GM12878 (cell line): ENCODE measurements around the gene FAR1. TPM values are rescaled to one million over a fixed set of nuclear protein-coding genes. Genes with fewer than 3 reads are reported as not detected.

Experiments used
- ATAC-seq: fragments of 200-7000 bp; cut with Tn5 transposase; 3 replicates; pipeline ENCODE4 v1.9.1; 2020; ENCODE audit warnings: mild to moderate bottlenecking, moderate library complexity
- BruUV-seq: library from RNA; stranded (reverse); fragments of 400-500 nt; replicated peaks from 2 replicates; lab custom pipeline; 2021; lab: Mats Ljungman, UMichigan
- CTCF ChIA-PET: fragments of 300-600 bp; sonication (Branson Sonifier 250); formaldehyde crosslinking; extraction: SDS; loops from one replicate; lab custom pipeline; 2021; ENCODE audit warnings: inconsistent platforms; lab: Yijun Ruan, JAX
- POLR2A ChIA-PET: fragments of 350-600 bp; formaldehyde crosslinking; extraction: SDS; loops from one replicate; lab custom pipeline; 2021; ENCODE audit warnings: inconsistent platforms; lab: Charles Lee
- RAD21 ChIA-PET: fragments of 300-600 bp; sonication (Branson Sonifier 250); formaldehyde crosslinking; loops from one replicate; lab custom pipeline; 2023; ENCODE audit warnings: antibody characterized with exemption; ENCODE audit not compliant: unreplicated experiment; lab: Charles Lee
- SMC1A ChIA-PET: fragments of 300-600 bp; sonication (Branson Sonifier 250); formaldehyde crosslinking; loops from one replicate; lab custom pipeline; 2023; ENCODE audit not compliant: unreplicated experiment, uncharacterized antibody; lab: Charles Lee
- DNase-seq: peaks from one replicate; pipeline ENCODE4 v3.0.0-alpha.2; 2011; ENCODE audit warnings: low read depth, low spot score
- FAIRE-seq: peaks from 3 replicates; lab custom pipeline; 2011; peaks lifted over from hg19 to GRCh38; lab: Jason Lieb, UNC
- H2AFZ ChIP-seq: 2 replicates; pipeline ENCODE4 v1.6.0; 2011; ENCODE audit warnings: low read depth, low read length, control low read depth; ENCODE audit not compliant: control insufficient read depth
- H3K27ac ChIP-seq: 2 replicates; pipeline ENCODE4 v1.5.1; 2011; ENCODE audit warnings: control low read depth; ENCODE audit not compliant: control insufficient read depth, insufficient read depth
- H3K27me3 ChIP-seq, 2 experiments: replicated peaks in 1 of 2; 2 replicates each; pipeline versions ENCODE4 v1.6.0 to v1.6.1; 2011; ENCODE audit warnings: low read length in 1 of 2; ENCODE audit not compliant: control insufficient read depth in 2 of 2, insufficient read depth in 2 of 2
- H3K36me3 ChIP-seq, 2 experiments: 2 replicates each; pipeline ENCODE4 v1.5.1; 2011; ENCODE audit warnings: low read length in 1 of 2; ENCODE audit not compliant: control insufficient read depth in 2 of 2, insufficient read depth in 2 of 2
- H3K4me1 ChIP-seq: 2 replicates; pipeline ENCODE4 v1.6.1; 2011; ENCODE audit warnings: mild to moderate bottlenecking, low read length, moderate library complexity, mixed read lengths; ENCODE audit not compliant: control insufficient read depth, insufficient read depth
- H3K4me2 ChIP-seq: 2 replicates; pipeline ENCODE4 v1.6.0; 2011; ENCODE audit warnings: control low read depth; ENCODE audit not compliant: control insufficient read depth, insufficient read depth
- H3K4me3 ChIP-seq: fragments of 200-600 bp; sonication (generic); 2 replicates; pipeline ENCODE4 v1.5.1; 2016
- H3K79me2 ChIP-seq: 2 replicates; pipeline ENCODE4 v1.6.0; 2011; ENCODE audit warnings: low read length; ENCODE audit not compliant: control insufficient read depth, insufficient read depth
- H3K9ac ChIP-seq: 2 replicates; pipeline ENCODE4 v1.8.0; 2011; ENCODE audit warnings: low read length, control low read depth, mixed read lengths; ENCODE audit not compliant: control insufficient read depth, insufficient read depth
- H3K9me3 ChIP-seq: replicated peaks from 3 replicates; pipeline ENCODE4 v1.5.1; 2011; ENCODE audit warnings: mild to moderate bottlenecking, low read length; ENCODE audit not compliant: control insufficient read depth, insufficient read depth
- H4K20me1 ChIP-seq: 2 replicates; pipeline ENCODE4 v1.6.0; 2011; ENCODE audit not compliant: control insufficient read depth, insufficient read depth
- CUX1 ChIP-seq: IDR thresholded peaks from 2 replicates; pipeline ENCODE4 v1.6.1; 2012; ENCODE audit warnings: improper control_type of control experiment, low read depth, low read length; ENCODE audit not compliant: insufficient replicate concordance
- MLLT1 ChIP-seq: fragments of 450-650 bp; IDR thresholded peaks from 2 replicates; pipeline ENCODE4 v1.6.1; 2016; ENCODE audit warnings: mild to moderate bottlenecking
- SIX5 ChIP-seq: IDR thresholded peaks from 2 replicates; pipeline ENCODE4 v1.6.1; 2011; ENCODE audit warnings: mild to moderate bottlenecking, low read depth, low read length, moderate library complexity; ENCODE audit not compliant: severe bottlenecking
- TCF7 ChIP-seq: IDR thresholded peaks from 2 replicates; pipeline ENCODE4 v1.6.1; 2014; ENCODE audit warnings: antibody characterized with exemption, borderline replicate concordance
- ZBTB33 ChIP-seq: fragments of 450-650 bp; IDR thresholded peaks from 2 replicates; pipeline ENCODE4 v1.6.1; 2017; ENCODE audit warnings: mild to moderate bottlenecking
- in situ Hi-C: fragments of 300-500 bp; cut with MboI; formaldehyde crosslinking; loops from 9 replicates; pipeline ENCODE4 v1.14.3; 2018; ENCODE audit warnings: mixed read lengths
- intact Hi-C: fragments of 100-400 bp; cut with micrococcal nuclease; formaldehyde crosslinking; loops from one replicate; pipeline ENCODE4 v1.14.2; 2022; ENCODE audit not compliant: unreplicated experiment
- polyA plus RNA-seq, 11 experiments: library from polyadenylated mRNA; depleted of rRNA in 4 of 11; unstranded in 6 of 11; stranded (reverse) in 5 of 11; fragments of >200 nt; fragmentation: Nextera tagmentation in 4 of 11; fragmentation: Illumina TruSeq in 1 of 11; extraction: Ambion mirVana in 4 of 11; extraction: Trizol in 1 of 11; gene quantifications; 1 replicate in 1 of 11; 2 replicates in 10 of 11; pipeline versions ENCODE4 v1.2.1 to v1.2.3, GENCODE V29; 2011 to 2016; ENCODE audit warnings: inconsistent platforms in 2 of 11, missing spikeins in 2 of 11, low read depth in 1 of 11
- total RNA-seq, 4 experiments: library from RNA; depleted of rRNA in 3 of 4; stranded (reverse); fragments of >200 nt in 3 of 4; fragmentation: Illumina TruSeq in 1 of 4; extraction: Trizol in 1 of 4; gene quantifications; 2 replicates each; pipeline versions ENCODE4 v1.2.1 to v1.2.3, GENCODE V29; 2013 to 2021

Gene FAR1
- total and polyA plus RNA-seq, 10 of the 15 experiments (the other 5 are each of a cell fraction or from before 2014, with no cell fraction given), result 10.1 to 73.9 (median 30.8) TPM

- POLR2A ChIA-PET, result no interaction called here
- H2AFZ ChIP-seq, result no peak overlapping the region
- TF ChIP-seq TCF7 (no peak), MLLT1 (no peak), CUX1 (no peak), ZBTB33 (no peak), SIX5 (no peak)
- TF ChIP-seq, all 136 proteins: peak for 0
- H3K4me3 ChIP-seq, result no peak overlapping the region
- H3K27me3 ChIP-seq, result no peaks in the 10 kb centered on the region
- no peaks in the 10 kb centered on the region for H3K9me3 ChIP-seq
- peaks cover 0 to 14% of the 10 kb centered on the region in 2 experiments; a peak in 3 of 4 replicates for H3K36me3 ChIP-seq
- H3K9ac ChIP-seq, result no peak overlapping the region
- BruUV-seq, result no TSS peak
- intact Hi-C loops, result no loop called here
- ATAC-seq, result no peak
- no peak for DNase-seq
- H3K27ac ChIP-seq, result no peak overlapping the region
- in situ Hi-C loops, result no loop called here
- no peaks in the 10 kb centered on the region for H4K20me1 ChIP-seq
- RAD21 ChIA-PET, result no interaction called here
- CTCF ChIA-PET, result interaction anchor here (0.6 kb wide), 1 partner anchor 727 kb away, joined by 3 read pairs; no protein-coding TSS in a partner anchor
- no peak overlapping the region for H3K4me2 ChIP-seq
- no peaks in the 10 kb centered on the region for H3K4me1 ChIP-seq
- no peaks in the 10 kb centered on the region for H3K79me2 ChIP-seq
- SMC1A ChIA-PET, result interaction anchor here (0.9 to 1.0 kb wide), 2 partner anchors 9 to 45 kb away, joined by 3 read pairs; no protein-coding TSS in a partner anchor
- no peak for FAIRE-seq
Measured at GRCh38 chr11:13728076-13728475, 59.6 kb downstream of the FAR1 start.
